GM18508 (cell line): ENCODE results near the gene SLC31A2.
"Not testable (repeated sequence)": the region's sequence is repeated elsewhere in the genome, so short reads cannot be mapped to it uniquely, and the experiment has no call there.

Source experiments
- ATAC-seq: cut with Tn5 transposase; IDR thresholded peaks from one replicate; pipeline ENCODE4 v1.9.1; 2021; ENCODE audit warnings: moderate number of reproducible peaks; ENCODE audit not compliant: insufficient read depth, unreplicated experiment

The SLC31A2 gene

DNA sequence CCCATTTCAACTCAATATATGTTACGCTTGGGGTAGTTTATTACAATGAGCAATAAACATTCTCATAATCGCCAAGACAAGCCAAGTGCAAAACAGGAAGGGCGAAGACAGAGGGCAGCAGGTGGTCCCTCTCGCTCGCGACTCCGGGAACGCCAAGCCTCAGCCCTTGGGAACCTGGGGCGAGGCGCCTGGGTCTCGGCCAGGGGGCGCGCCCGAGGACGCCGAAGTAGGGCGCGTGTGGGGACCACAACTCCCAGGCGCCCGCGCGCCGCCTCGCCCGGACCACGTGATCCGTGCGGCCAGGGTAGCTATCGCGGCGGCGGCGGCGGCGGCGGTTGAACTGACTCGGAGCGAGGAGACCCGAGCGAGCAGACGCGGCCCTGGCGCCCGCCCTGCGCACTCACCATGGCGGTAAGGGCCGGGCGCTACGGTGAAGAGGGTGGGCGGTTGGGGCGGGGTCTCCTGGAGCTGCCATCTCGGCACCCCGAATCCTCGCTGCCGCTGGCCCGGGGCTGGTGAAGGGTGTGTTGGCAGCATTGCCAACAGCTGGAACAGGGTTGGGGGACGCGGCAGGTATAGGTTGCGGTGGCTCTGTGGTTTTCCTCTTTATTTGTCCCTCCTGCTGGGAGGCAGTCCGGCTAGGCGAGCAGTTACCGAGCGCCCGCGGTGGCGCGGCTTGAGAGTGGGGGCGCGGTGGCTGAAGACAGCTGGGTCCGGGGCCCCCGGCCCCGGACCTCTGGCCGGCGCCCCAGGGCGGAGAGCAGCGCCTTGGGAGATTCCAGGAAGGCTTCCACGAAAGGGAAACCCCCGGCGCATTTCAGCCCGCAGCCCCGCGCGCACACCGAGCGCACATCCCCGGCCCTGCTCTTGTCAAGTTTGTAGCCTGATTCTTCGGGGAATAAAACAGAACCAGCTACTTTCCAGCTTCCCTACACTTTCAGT is at the start of gene SLC31A2:
TSS of gene SLC31A2 (plus strand) at position 338 of the 942 bp plus-strand sequence. CDS start at position 406, 68 bp downstream.
- ATAC-seq: no peak

DNA sequence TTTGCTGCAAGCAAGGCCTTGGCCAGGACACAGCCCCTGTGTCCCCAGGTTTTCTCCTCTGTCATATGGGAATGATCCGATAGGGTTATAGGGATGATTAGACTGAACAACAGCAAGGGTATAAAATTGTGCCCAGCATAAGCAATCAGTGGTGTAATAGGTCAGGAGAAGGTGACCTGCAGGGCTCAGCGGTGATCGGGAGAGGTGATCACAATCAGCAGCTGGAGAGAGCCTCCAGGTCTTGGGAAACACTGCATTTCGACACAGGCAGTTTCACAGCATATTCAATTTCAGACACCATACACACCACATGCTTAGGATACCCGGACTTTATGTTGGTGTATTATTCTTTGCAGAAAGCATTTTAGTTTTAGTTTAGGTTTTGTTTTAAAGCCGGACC is 45.5 kb upstream of the SLC31A2 start:
- not testable (repeated sequence) for ATAC-seq

DNA sequence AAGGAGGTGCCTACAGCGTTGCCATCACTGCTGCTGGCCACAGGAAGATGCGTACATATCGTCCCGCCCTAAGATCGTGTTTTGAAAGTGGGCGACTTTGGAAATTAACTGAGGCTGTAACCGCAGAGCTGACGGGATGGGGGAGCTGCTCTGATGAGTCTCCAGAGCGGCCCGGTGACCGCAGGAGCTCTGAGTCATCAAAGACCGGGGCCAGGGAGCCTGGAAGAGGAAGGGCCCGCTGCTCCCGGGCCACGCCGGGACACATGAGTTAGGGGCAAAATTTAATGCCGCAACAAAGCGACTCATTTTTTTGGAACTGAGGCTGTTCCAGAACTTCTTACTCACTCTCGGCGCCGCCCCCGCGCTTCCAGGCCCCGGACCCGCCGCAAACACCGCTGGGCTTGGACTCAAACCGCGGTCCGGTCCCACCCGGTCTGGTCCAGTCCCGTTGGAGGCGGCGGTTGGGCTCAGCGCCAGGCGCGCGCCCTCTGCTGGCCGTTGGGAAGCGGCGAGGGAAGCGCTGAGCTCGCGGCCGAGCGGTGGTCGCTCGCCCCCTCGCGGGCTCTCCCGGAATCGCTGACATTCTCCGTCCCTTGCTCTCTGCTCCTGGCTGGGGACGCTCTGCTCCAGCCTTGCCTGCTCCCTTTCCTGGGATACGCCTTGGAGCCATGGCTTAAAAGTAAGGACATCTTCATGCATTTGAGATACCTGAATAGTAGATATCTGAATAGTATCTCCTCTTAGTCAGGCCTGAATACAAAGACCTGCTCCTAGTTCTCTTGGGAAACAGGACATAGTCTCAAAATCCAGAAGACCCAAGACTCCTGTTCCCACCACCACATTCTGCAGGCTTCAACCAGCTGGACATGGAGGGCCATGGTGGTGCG is 39.5 kb upstream of the SLC31A2 start:
- ATAC-seq: not testable (repeated sequence)

GRCh38 chr9:113112706-113113510 is 37.9 kb upstream of the SLC31A2 start:
- not testable (repeated sequence) for ATAC-seq

GRCh38 chr9:113118829-113119228 is 32.0 kb upstream of the SLC31A2 start:
- not testable (repeated sequence) for ATAC-seq

DNA sequence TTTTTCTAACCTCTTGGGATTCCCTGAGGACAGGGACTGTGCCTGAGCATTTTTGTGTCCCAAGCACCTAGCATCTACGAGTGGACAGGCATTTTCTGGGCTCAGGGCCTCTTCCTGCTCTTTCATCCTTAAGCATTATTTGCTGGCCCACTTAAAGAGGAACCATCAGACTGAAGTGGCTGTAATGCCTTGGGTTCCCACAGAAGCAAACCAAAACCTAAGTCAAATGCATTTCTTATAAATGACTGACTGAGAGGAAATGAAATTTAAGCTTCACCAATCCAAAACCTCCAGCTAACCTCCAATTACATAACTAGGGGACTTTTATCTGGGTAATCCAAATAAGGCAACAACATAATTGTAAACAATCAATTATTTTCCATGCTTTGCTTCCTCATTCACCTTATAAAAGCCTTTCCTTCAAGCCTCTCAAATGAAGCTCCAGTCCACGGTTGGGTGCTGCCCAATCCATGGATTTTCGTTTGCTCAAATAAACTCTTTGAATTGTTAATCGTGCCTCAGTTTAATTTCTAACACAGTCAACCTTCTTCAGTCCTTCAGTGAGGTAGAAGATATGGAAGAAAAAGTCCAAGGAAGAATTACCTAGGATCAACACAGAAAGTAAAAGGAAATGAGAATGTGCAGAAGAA is 25.3 kb upstream of the SLC31A2 start:
- ATAC-seq: no peak

- no peak for ATAC-seq
These were observed 21.3 kb upstream of the SLC31A2 start for GRCh38 chr9:113129466-113129865.

DNA sequence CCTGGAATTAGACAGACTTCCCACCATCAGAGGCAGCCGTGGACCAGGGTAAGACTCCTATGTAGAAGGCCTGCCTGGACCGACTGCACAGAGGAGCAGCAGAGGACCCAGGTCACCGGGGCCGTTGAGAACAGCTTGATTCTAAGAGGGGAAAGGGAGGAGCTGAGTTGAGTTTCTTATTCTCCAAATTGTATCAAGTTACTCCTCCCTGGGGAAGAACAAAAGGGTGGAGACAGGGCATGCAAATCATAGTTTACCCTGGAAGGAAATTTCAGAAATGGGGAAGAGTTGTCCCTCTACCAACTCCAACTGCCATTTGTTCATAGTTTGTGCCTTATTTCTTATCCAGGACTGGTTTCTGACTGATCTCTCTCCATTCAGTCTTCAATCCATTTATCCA is 20.9 kb upstream of the SLC31A2 start:
- ATAC-seq: no peak

- no peak for ATAC-seq
These were observed 19.1 kb upstream of the SLC31A2 start for GRCh38 chr9:113131689-113132151.

GRCh38 chr9:113137196-113138168 is 13.3 kb upstream of the SLC31A2 start:
- ATAC-seq: no peak

DNA sequence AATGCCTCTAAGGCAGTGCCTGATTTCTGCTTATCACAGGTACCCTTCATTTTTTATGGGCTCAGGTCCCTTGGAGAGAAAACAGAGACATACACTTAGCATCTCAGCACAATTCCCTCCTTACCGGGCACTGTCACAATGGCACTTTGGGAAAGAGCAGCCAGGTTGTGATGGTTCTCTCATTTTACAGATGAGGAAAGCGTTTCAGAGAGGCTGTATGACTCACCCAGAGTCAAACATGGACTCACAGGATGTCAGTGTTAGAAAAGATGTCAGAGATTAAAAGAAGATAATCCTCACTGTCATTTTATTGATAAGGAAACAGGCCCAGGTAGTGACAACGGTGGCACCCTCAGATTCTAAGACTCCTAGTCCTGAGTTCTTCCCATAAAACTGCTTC is 12.0 kb upstream of the SLC31A2 start:
- no peak for ATAC-seq

- ATAC-seq: no peak
These were observed 11.5 kb upstream of the SLC31A2 start for GRCh38 chr9:113139225-113139829.

DNA sequence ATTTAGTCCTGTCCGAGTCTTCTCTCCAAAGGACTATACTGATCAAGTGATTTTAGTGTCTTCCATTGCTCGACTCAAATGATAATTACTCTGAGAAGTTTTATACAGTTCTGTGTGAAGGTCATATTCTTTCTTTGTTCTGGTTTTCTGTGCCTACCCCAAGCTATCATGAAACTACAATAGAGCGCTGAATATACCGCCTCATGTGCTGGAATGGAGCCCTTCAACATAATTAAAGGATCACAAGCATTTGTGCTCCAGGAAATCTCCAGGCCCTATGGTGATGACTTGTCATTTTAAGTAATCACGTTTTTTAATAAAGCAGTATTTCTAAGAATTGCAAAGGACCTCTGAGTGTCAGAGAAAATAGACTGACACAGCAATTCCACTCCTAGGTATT is 10.9 kb upstream of the SLC31A2 start:
- ATAC-seq: no peak

- not testable (repeated sequence) for ATAC-seq
These were observed 9.9 kb upstream of the SLC31A2 start for GRCh38 chr9:113140896-113141295.

DNA sequence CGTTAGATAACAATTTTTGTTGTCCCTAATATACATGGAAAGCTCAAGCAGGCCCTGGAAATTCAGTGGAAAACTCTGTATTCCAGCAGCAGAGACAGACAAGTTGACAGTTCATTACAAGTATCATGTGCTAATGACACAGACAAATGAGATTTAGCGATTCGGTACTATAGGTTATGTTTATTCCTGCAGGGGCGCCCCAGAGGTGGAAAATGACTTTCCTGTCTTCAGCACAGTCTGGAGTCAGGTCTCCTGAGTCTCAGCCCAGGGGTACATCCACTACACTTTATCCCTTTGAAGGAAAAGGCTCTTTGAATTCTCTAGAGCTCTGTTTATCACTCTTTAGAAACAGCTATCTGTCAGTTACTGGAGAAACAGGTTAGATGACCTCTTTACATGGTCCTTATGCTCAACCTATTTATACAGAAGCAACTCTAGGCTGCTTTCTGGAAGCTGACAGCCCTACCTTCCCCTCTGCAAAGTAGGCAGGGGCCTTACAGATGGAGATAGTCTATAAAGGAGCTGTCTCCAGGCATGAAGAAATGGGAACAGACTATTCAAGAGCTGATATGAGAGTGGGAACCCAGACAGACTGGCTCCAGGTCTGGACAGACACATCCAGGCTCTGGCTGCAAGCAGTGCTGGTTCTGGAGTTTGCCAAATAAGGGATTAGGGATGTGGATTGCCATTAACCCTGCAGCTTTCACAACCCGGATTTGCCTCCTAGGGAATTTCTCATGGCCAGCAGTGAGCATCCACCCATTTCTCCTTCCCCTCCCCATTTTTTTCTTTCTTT is 7.2 kb upstream of the SLC31A2 start:
- no peak for ATAC-seq

GRCh38 chr9:113148372-113148705 is 2.5 kb upstream of the SLC31A2 start:
- no peak for ATAC-seq

- ATAC-seq: no peak
These were observed 1.9 kb upstream of the SLC31A2 start for GRCh38 chr9:113148781-113149510.
